DOHH2 (cell line): ENCODE measurements around the gene PACSIN1.

Source experiments
- EZH2phosphoT487 ChIP-seq: fragments of 200-600 bp; sonication (generic); IDR thresholded peaks from 2 replicates; pipeline ENCODE4 v1.6.1; 2017; ENCODE audit warnings: borderline replicate concordance, mild to moderate bottlenecking, antibody characterized with exemption, low read length, moderate library complexity, mixed read lengths
- TF ChIP-seq, protein P1 (sequence below): fragments of 200-600 bp; sonication (generic); IDR thresholded peaks from one replicate; pipeline ENCODE4 v1.5.1; 2014; ENCODE audit warnings: antibody characterized with exemption, mild to moderate bottlenecking, low read depth, low read length; ENCODE audit not compliant: poor library complexity, severe bottlenecking

DNA sequence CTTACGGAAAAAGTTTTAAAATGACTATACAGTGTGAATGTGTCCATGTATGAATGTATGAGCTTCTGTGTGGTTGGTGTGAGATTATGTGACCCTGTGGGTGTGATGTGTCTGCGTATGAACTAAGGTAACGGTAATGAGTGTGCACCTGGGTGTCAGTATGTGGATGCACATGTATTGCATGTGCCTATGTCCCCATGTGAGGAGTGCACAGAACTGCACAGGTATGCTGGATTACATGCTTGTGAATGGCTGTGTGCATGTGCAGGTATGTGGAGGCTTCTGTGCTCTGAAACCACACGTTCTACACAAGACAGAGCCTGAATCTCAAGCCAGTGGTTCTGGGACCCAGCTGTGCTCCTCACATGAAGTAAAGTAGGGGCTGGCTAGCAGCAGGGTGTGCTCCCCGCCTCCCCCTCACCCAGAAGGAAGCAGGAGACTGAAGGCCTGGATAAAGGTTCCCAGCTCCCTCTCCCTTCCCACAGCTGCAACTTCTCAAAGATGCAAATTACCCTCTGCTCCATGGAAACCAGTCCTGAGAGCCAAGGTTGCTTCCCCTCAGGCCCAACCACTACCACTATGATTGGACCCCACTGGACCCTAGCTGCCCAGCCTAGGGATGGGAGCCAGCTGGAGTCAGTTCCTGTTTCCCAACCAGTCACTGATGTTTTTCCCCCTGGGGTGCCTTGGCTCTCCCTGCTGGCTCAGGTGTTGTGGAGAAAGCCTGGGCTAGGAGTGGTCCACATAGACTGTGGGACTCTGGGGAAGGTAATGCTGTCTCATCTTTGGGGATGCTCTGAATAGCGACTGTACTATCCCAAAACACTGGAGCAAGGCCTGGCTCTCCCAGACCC is 115.1 kb downstream of the PACSIN1 start:
- TF ChIP-seq, protein P1, sequence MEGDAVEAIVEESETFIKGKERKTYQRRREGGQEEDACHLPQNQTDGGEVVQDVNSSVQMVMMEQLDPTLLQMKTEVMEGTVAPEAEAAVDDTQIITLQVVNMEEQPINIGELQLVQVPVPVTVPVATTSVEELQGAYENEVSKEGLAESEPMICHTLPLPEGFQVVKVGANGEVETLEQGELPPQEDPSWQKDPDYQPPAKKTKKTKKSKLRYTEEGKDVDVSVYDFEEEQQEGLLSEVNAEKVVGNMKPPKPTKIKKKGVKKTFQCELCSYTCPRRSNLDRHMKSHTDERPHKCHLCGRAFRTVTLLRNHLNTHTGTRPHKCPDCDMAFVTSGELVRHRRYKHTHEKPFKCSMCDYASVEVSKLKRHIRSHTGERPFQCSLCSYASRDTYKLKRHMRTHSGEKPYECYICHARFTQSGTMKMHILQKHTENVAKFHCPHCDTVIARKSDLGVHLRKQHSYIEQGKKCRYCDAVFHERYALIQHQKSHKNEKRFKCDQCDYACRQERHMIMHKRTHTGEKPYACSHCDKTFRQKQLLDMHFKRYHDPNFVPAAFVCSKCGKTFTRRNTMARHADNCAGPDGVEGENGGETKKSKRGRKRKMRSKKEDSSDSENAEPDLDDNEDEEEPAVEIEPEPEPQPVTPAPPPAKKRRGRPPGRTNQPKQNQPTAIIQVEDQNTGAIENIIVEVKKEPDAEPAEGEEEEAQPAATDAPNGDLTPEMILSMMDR, result no peak
- TF ChIP-seq EZH2phosphoT487, result no peak
